Astrocyte of the cerebellum (primary cell): ENCODE data around the gene TEP1.
"Not testable (repeated sequence)": the region's sequence is repeated elsewhere in the genome, so short reads cannot be mapped to it uniquely, and the experiment has no call there.

Experiments
- DNase-seq: peaks from one replicate; pipeline ENCODE4 v3.0.0-alpha.2; 2011; ENCODE audit warnings: low read depth
- H3K4me3 ChIP-seq: 2 replicates; pipeline ENCODE4 v1.5.1; 2011; ENCODE audit warnings: mild to moderate bottlenecking, low read depth, low read length, moderate library complexity
- CTCF ChIP-seq: IDR thresholded peaks from 2 replicates; pipeline ENCODE4 v1.5.1; 2012; ENCODE audit warnings: low read length, low read depth, moderate library complexity, mild to moderate bottlenecking; ENCODE audit errors: missing control alignments
- in situ Hi-C: cut with HindIII; loops from 2 replicates; pipeline ENCODE4 v1.10.0; 2017; ENCODE audit warnings: low sequenced_read_pairs

Gene TEP1

GRCh38 chr14:20455355-20456300 lies 42.3 kb upstream of the TEP1 start:
- H3K4me3 ChIP-seq = peak overlapping the region; percentile 75
- in situ Hi-C loops = no loop called here
- DNase-seq = peak; percentile 68
- no peak for TF ChIP-seq CTCF

- DNase-seq = peak; percentile 99
- in situ Hi-C loops = no loop called here
- TF ChIP-seq CTCF = no peak
- H3K4me3 ChIP-seq = peak within 1 kb of the TSS; percentile 75
Observed at GRCh38 chr14:20454516-20455354, 41.4 kb upstream of the TEP1 start, which contains the start of the genes APEX1 and OSGEP. TSS of gene APEX1 (plus strand) at chr14:20455226. CDS start at chr14:20455646, 420 bp downstream. TSS of gene OSGEP (minus strand) at chr14:20454812. CDS start at chr14:20454683, 129 bp downstream.

- H3K4me3 ChIP-seq, DNase-seq, in situ Hi-C loops: not testable (repeated sequence)
Observed at GRCh38 chr14:20452831-20453230, 39.5 kb upstream of the TEP1 start.

- no peak for DNase-seq
- no peak for TF ChIP-seq CTCF
- in situ Hi-C loops = no loop called here
- H3K4me3 ChIP-seq = no peak overlapping the region
Observed at GRCh38 chr14:20446889-20447288, 33.6 kb upstream of the TEP1 start.

- DNase-seq, in situ Hi-C loops, H3K4me3 ChIP-seq: not testable (repeated sequence)
Observed at GRCh38 chr14:20443650-20444049, 30.3 kb upstream of the TEP1 start.

GRCh38 chr14:20441461-20441860 lies 28.2 kb upstream of the TEP1 start:
- H3K4me3 ChIP-seq = no peak overlapping the region
- TF ChIP-seq CTCF = no peak
- DNase-seq = no peak
- in situ Hi-C loops = no loop called here

GRCh38 chr14:20440882-20441281 lies 27.6 kb upstream of the TEP1 start:
- no peak for TF ChIP-seq CTCF
- in situ Hi-C loops = no loop called here
- DNase-seq = no peak
- H3K4me3 ChIP-seq = no peak overlapping the region
